ENCODE measurements around the gene IGHMBP2. TPM values are rescaled to one million over a fixed set of nuclear protein-coding genes. Genes with fewer than 3 reads are reported as not detected.

IGHMBP2 gene
- total RNA-seq, 1 donor from 2014 or later = 28.3 TPM

DNA sequence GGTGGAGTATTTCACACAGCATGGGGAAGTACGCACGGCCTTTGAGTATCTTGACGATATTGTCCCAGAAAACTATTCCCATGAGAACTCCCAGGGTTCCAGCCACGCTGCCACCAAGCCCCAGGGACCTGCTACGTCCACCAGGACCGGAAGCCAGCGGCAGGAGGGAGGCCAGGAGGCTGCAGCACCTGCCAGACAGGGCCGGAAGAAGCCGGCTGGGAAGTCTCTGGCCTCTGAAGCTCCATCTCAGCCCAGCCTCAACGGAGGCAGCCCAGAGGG lies 32.6 kb downstream of the IGHMBP2 start:
- Mint-ChIP-seq H3K4me3 (no peak overlapping the region), H3K36me3 (peaks cover 13% of the 10 kb centered on the region), H3K27ac (no peak overlapping the region), H3K9me3 (no peaks in the 10 kb centered on the region), H3K27me3 (ENCODE audit: low read depth) (no peaks in the 10 kb centered on the region), H3K4me1 (no peaks in the 10 kb centered on the region)
- TF ChIP-seq, protein P1, sequence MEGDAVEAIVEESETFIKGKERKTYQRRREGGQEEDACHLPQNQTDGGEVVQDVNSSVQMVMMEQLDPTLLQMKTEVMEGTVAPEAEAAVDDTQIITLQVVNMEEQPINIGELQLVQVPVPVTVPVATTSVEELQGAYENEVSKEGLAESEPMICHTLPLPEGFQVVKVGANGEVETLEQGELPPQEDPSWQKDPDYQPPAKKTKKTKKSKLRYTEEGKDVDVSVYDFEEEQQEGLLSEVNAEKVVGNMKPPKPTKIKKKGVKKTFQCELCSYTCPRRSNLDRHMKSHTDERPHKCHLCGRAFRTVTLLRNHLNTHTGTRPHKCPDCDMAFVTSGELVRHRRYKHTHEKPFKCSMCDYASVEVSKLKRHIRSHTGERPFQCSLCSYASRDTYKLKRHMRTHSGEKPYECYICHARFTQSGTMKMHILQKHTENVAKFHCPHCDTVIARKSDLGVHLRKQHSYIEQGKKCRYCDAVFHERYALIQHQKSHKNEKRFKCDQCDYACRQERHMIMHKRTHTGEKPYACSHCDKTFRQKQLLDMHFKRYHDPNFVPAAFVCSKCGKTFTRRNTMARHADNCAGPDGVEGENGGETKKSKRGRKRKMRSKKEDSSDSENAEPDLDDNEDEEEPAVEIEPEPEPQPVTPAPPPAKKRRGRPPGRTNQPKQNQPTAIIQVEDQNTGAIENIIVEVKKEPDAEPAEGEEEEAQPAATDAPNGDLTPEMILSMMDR (IDR thresholded peaks at IDR 0.05; ENCODE audit: unreplicated experiment) = no peak
- DNase-seq (ENCODE audit: low spot score in 2 of 2, unreplicated experiment in 2 of 2) = no peak

DNA sequence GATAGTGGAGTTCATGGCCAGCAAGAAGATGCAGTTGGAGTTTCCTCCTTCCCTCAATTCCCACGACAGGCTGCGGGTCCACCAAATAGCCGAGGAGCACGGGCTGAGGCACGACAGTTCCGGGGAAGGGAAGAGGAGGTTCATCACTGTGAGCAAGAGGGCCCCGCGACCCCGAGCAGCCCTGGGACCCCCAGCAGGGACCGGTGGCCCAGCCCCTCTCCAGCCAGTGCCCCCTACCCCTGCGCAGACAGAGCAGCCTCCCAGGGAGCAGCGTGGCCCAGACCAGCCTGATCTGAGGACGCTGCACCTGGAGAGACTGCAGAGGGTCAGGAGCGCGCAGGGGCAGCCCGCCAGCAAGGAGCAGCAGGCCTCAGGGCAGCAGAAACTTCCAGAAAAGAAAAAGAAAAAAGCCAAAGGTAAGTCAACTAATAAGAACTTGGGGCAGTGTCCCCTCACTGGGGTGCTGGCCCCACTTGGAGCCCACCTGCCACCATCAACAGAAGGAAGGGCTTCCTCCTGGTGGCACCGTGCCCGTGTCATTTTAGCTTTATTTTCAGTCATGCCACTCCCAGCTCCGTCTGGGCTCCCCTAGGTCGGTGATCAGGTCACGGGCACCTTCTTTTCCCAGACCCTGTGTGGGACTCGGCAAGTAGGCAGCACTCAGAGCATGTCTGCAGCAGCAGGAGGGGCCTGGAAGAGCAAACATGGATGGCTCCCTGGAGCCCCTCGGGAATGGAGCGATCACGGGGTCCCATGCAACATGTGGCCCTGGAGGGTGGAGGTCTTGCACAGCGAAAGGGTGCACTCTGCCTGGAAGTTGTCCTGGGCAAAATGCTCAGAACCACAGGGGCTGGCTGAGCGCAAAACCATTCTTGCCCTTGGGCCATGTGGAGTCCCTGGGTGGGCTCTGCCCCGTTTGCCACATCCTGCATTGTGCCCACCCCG lies 33.3 kb downstream of the IGHMBP2 start:
- Mint-ChIP-seq H3K27ac (no peak overlapping the region), H3K36me3 (peaks cover 13% of the 10 kb centered on the region), H3K27me3 (ENCODE audit: low read depth) (no peaks in the 10 kb centered on the region), H3K4me3 (no peak overlapping the region), H3K9me3 (no peaks in the 10 kb centered on the region), H3K4me1 (no peaks in the 10 kb centered on the region)
- TF ChIP-seq, protein P1 (IDR thresholded peaks at IDR 0.05; ENCODE audit: unreplicated experiment) = no peak
- no peak for DNase-seq (ENCODE audit: low spot score in 2 of 2, unreplicated experiment in 2 of 2)

DNA sequence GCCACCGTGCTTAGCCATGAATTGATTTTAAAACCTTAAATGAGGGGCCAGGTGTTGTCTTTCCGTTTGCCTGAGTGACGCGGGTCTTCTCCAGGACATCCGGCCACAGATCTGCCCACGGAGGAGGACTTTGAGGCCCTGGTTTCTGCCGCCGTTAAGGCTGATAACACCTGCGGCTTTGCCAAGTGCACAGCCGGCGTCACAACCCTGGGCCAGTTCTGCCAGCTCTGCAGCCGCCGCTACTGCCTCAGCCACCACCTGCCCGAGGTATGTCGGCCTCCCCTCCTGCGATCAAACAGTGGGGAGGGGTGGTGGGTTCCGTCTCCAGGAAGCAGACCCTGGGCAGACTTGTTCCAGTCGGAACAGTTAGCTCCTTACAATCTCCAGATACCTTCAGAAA lies 34.4 kb downstream of the IGHMBP2 start:
- Mint-ChIP-seq H3K9me3 (no peaks in the 10 kb centered on the region), H3K4me1 (no peaks in the 10 kb centered on the region), H3K36me3 (peaks cover 13% of the 10 kb centered on the region), H3K27ac (no peak overlapping the region), H3K4me3 (no peak overlapping the region), H3K27me3 (ENCODE audit: low read depth) (no peaks in the 10 kb centered on the region)
- no peak for DNase-seq (ENCODE audit: low spot score in 2 of 2, unreplicated experiment in 2 of 2)
- TF ChIP-seq, protein P1 (IDR thresholded peaks at IDR 0.05; ENCODE audit: unreplicated experiment) = no peak

DNA sequence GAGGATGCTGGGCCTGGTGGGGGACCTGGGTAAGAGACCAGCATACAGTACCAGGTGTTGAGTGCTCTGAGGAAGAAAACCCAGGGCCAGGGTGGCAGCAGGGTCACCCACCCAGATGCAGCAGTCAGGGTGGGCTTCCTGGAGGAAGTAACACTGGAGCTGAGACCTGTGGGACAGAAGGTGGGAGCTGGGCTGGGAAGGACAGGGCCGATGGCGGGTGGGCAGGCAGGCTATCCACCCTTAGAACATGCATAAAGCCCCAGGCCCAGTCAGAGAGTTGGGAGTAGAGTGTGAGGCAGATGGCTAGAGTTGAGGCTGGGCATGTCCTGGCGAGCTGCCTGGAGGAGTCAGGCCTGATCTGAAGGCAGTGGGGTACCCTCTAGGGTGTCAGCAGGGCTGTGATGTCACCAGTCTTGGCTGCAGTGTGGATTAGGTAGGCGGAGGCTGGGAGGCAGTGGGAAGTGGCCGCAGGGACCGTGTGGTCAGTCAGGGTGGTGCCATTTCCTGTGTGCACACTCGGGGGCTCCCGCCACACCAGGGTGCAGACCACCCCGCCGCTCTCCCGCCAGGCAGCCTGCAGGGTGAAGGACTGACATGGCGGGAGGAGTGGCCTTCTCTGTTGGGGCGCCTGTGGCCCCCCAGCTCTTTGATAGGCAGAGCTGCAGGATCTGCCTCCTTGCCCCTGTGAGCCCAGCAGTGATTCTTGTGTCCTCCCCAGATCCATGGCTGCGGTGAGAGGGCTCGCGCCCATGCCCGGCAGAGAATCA lies 35.3 kb downstream of the IGHMBP2 start:
- no peaks in the 10 kb centered on the region for H3K4me1 Mint-ChIP-seq
- H3K4me3 Mint-ChIP-seq = no peak overlapping the region
- TF ChIP-seq, protein P1 (IDR thresholded peaks at IDR 0.05; ENCODE audit: unreplicated experiment) = no peak
- peaks cover 9% of the 10 kb centered on the region for H3K36me3 Mint-ChIP-seq
- H3K27me3 Mint-ChIP-seq (ENCODE audit: low read depth) = no peaks in the 10 kb centered on the region
- H3K9me3 Mint-ChIP-seq = no peaks in the 10 kb centered on the region
- no peak for DNase-seq (ENCODE audit: low spot score in 2 of 2, unreplicated experiment in 2 of 2)
- H3K27ac Mint-ChIP-seq = no peak overlapping the region

DNA sequence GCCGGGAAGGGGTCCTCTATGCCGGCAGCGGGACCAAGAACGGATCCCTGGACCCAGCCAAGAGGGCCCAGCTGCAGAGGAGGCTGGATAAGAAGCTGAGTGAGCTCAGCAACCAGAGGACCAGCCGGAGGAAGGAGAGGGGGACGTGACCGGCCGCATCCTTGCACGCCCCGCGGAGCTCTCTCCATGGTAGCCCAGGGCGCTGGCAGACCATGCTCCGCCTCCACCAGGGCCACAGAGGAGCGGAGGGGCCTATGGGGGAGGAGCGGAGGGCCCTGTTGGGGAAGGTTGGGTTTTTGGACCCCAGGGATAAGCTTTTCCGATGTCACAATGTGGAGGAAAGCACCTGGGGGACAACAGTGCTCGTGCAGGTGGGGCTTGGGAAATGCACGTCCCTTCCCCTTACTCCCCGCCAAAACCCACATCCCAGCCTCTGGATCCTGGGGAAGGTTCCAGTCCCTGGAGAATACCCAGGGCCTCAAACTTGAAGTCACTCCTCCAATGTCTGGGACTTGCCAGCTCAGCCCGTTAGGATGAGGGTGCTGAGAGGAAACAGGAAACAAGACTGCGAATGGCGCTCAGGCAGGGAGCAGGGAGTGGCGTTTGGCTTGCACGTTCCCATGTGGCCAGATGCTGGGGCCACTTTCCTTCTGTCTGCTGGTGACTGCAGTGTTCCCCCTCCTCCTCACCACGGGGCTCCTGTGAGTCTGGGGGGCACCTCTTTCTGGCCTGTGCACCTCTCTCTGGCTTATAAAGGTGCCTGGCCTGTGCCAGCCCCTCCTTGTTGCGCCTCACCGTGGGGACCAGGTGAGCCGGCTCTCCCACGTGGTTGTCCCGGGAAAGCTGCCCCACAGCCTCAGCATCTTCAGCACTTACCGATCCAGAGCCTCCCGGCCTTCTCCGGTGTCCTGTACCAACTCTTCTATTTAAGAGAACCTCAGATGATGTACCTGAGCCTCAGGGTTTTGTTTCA lies 36.2 kb downstream of the IGHMBP2 start:
- TF ChIP-seq, protein P1 (IDR thresholded peaks at IDR 0.05; ENCODE audit: unreplicated experiment) = no peak
- H3K4me1 Mint-ChIP-seq = no peaks in the 10 kb centered on the region
- DNase-seq (ENCODE audit: low spot score in 2 of 2, unreplicated experiment in 2 of 2) = no peak
- peaks cover 9% of the 10 kb centered on the region for H3K36me3 Mint-ChIP-seq
- H3K27me3 Mint-ChIP-seq (ENCODE audit: low read depth) = no peaks in the 10 kb centered on the region
- no peak overlapping the region for H3K4me3 Mint-ChIP-seq
- no peaks in the 10 kb centered on the region for H3K9me3 Mint-ChIP-seq
- no peak overlapping the region for H3K27ac Mint-ChIP-seq
